SK-N-SH treated with all-trans-retinoic acid at 6 μM for 48 hours (cell line): ENCODE results near the gene PTPRT.

Experiments
- ARNTL ChIP-seq: fragments of 450-650 bp; formaldehyde crosslinking; IDR thresholded peaks from 2 replicates; pipeline ENCODE4 v1.5.0; 2020; ENCODE audit warnings: low read depth, mild to moderate bottlenecking, moderate library complexity, borderline replicate concordance
- BACH2 ChIP-seq: fragments of 250-450 bp; sonication (Bioruptor Pico); IDR thresholded peaks from 2 replicates; pipeline ENCODE4 v1.9.0; 2021; ENCODE audit warnings: mild to moderate bottlenecking, borderline replicate concordance
- CREB5 ChIP-seq: fragments of 250-450 bp; sonication (Bioruptor Pico); IDR thresholded peaks from 2 replicates; pipeline ENCODE4 v1.5.1; 2020; ENCODE audit warnings: low read depth, mild to moderate bottlenecking, moderate library complexity
- CSDC2 ChIP-seq: fragments of 250-450 bp; sonication (Bioruptor Pico); IDR thresholded peaks from 2 replicates; pipeline ENCODE4 v1.5.0; 2020; ENCODE audit warnings: mild to moderate bottlenecking, moderate library complexity
- CSRNP3 ChIP-seq: fragments of 250-450 bp; sonication (Bioruptor Pico); IDR thresholded peaks from 2 replicates; pipeline ENCODE4 v1.5.1; 2021; ENCODE audit warnings: mild to moderate bottlenecking, moderate library complexity
- GLIS3 ChIP-seq: fragments of 250-450 bp; sonication (Bioruptor Pico); IDR thresholded peaks from 2 replicates; pipeline ENCODE4 v1.5.0; 2020; ENCODE audit warnings: mild to moderate bottlenecking, moderate library complexity
- OSR1 ChIP-seq: fragments of 250-450 bp; sonication (Bioruptor Pico); IDR thresholded peaks from 2 replicates; pipeline ENCODE4 v1.8.0; 2022; ENCODE audit warnings: moderate library complexity, mild to moderate bottlenecking, inconsistent platforms
- RARB ChIP-seq: fragments of 250-450 bp; sonication (Bioruptor Pico); IDR thresholded peaks from 2 replicates; pipeline ENCODE4 v1.8.0; 2021; ENCODE audit warnings: mild to moderate bottlenecking, moderate library complexity
- ZFP3 ChIP-seq: fragments of 250-450 bp; sonication (Bioruptor Pico); IDR thresholded peaks from 2 replicates; pipeline ENCODE4 v1.5.0; 2020; ENCODE audit warnings: mild to moderate bottlenecking, moderate library complexity
- ZNF70 ChIP-seq: fragments of 450-650 bp; formaldehyde crosslinking; IDR thresholded peaks from 2 replicates; pipeline ENCODE4 v1.5.0; 2020; ENCODE audit warnings: mild to moderate bottlenecking, moderate library complexity
- TF ChIP-seq, protein P1 (sequence below): fragments of 250-450 bp; sonication (Bioruptor Pico); IDR thresholded peaks from 2 replicates; pipeline ENCODE4 v1.8.0; 2020; ENCODE audit warnings: mild to moderate bottlenecking, moderate library complexity, borderline replicate concordance

- TF ChIP-seq, protein P1, sequence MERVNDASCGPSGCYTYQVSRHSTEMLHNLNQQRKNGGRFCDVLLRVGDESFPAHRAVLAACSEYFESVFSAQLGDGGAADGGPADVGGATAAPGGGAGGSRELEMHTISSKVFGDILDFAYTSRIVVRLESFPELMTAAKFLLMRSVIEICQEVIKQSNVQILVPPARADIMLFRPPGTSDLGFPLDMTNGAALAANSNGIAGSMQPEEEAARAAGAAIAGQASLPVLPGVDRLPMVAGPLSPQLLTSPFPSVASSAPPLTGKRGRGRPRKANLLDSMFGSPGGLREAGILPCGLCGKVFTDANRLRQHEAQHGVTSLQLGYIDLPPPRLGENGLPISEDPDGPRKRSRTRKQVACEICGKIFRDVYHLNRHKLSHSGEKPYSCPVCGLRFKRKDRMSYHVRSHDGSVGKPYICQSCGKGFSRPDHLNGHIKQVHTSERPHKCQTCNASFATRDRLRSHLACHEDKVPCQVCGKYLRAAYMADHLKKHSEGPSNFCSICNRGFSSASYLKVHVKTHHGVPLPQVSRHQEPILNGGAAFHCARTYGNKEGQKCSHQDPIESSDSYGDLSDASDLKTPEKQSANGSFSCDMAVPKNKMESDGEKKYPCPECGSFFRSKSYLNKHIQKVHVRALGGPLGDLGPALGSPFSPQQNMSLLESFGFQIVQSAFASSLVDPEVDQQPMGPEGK (CRISPR knock-in tag) = no peak
- TF ChIP-seq CREB5 (CRISPR knock-in tag) = no peak
- TF ChIP-seq ARNTL (CRISPR knock-in tag) = no peak
- TF ChIP-seq CSRNP3 = no peak
- TF ChIP-seq OSR1 (CRISPR knock-in tag) = no peak
- TF ChIP-seq GLIS3 (CRISPR knock-in tag) = no peak
- no peak for TF ChIP-seq CSDC2
- TF ChIP-seq RARB (CRISPR knock-in tag) = no peak
- TF ChIP-seq ZFP3 (CRISPR knock-in tag) = no peak
- TF ChIP-seq BACH2 (CRISPR knock-in tag) = no peak
- TF ChIP-seq ZNF70 (CRISPR knock-in tag) = no peak
Observed at GRCh38 chr20:42447270-42447669, 742.4 kb downstream of the PTPRT start.
